HG02840 (cell line): ENCODE results near the gene CCDC148.
"Not testable (repeated sequence)": the region's sequence is repeated elsewhere in the genome, so short reads cannot be mapped to it uniquely, and the experiment has no call there.

ENCODE experiments used
- ATAC-seq: cut with Tn5 transposase; IDR thresholded peaks from one replicate; pipeline ENCODE4 v1.9.1; 2021; ENCODE audit warnings: mild to moderate bottlenecking, moderate library complexity, moderate number of reproducible peaks; ENCODE audit not compliant: unreplicated experiment, low FRiP score

The CCDC148 gene

DNA sequence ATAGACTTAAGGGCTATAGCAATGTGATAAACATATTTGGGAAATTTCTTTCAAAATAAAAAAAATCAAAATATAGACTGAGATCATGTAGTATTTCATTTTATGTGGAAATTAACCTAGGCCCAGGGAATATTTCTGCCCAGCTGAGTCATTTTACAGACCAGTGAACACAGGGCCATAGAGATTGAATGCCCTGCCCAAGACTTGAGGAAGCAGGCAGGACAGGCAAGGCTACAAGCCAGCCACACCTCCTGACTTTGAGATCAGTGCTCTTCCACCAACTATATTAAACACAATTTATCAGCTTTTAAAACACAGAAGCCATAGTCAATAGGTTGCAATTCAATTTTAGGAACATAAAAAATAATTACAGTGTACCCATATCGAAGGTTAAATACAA lies 12.9 kb downstream of the CCDC148 start:
- no peak for ATAC-seq

GRCh38 chr2:158439062-158439461 lies 17.5 kb downstream of the CCDC148 start:
- ATAC-seq, result not testable (repeated sequence)

DNA sequence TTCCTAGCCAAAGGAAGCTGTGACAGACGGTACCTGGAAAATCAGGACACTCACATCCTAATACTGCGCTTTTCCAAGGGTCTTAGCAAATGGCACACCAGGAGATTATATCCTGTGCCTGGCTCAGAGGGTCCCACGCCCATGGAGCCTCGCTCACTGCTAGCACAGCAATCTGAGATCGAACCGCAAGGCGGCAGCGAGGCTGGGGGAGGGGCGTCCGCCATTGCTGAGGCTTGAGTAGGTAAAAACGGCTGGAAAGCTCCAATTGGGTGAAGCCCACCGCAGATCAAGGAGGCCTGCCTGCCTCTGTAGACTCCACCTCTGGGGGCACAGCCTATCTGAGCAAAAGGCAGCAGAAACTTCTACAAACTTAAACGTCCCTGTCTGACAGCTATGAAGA lies 22.8 kb downstream of the CCDC148 start:
- not testable (repeated sequence) for ATAC-seq

GRCh38 chr2:158432117-158432516 lies 24.4 kb downstream of the CCDC148 start:
- no peak for ATAC-seq

DNA sequence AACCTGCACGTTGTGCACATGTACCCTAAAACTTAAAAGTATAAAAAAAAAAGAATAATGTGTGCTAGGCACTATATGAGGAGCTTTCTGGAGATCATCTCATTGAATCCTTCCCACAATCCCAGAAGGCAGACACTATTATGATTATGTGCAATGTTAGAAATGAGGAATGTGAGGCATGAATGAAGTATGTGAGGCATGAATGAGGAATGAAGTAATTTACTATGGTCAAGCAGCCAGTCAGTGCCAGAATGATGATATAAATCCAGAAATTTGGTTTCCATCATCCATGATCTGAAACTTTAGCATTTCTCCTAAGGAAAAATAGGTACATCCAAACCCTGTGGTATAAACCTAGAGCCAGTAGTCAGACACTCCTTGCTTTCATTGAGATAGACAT lies 42.0 kb downstream of the CCDC148 start:
- no peak for ATAC-seq

DNA sequence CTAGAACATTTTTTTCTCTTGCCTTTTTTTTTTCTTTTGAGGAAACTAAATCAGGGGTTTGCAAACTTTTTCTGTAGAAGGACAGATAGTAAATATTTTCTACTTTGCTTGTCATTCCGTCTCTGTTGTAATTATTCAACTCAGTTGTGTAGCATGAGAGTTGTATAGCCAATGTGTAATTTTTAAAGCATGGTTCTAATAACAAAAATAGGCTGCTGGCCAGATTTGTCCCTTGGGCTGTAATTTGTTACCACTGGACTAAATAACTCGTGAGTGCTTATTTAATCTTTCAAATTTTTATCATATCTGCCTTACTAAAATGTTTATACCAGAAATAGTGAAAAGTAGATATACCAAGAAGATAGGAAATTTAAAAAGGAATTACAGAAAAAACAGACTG lies 43.0 kb downstream of the CCDC148 start:
- no peak for ATAC-seq

GRCh38 chr2:158412206-158412605 lies 44.3 kb downstream of the CCDC148 start:
- ATAC-seq, result no peak

- ATAC-seq, result no peak
These were observed 44.8 kb downstream of the CCDC148 start for GRCh38 chr2:158411748-158412147.

GRCh38 chr2:158410132-158410531 lies 46.4 kb downstream of the CCDC148 start:
- ATAC-seq, result no peak

GRCh38 chr2:158407031-158407430 lies 49.5 kb downstream of the CCDC148 start:
- no peak for ATAC-seq

DNA sequence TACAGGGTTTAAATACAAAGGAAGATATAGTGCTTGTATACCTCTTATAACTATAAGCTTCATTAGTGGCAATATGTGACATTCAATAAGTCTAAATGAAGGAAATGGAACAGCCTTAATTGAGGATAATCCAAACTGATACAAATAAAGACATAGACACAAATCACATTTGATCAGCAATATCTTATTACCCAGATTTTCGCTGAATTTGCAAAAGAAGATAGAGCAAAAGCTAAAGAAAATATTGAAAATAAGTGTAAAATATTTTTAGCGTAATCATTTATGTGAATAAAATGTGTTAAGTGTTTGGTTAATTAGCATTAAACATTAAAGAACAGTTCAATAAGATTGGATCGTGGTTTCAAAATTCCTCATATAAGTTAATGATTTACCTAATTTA lies 51.2 kb downstream of the CCDC148 start:
- no peak for ATAC-seq

- no peak for ATAC-seq
These were observed 53.3 kb downstream of the CCDC148 start for GRCh38 chr2:158403237-158403636.

DNA sequence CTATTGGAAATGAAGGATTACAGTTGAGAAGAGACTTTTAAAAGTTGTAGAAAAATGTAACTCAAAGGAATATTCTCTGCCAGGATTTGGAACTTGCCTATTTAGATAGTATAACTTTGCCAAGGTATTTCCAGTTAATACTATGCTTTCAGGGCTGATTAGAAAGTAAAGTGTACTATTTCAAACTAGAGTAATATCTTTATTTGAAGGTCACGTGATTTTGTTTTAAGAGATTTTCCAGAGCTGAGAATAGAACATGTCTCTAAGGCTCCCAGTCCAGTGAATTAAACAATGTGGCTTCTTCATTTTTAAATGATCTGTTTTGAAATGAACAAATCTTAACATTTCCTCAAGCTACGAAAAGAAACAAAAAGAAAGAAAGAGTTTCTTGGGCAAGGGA lies 53.9 kb downstream of the CCDC148 start:
- no peak for ATAC-seq

- ATAC-seq, result no peak
These were observed 61.4 kb downstream of the CCDC148 start for GRCh38 chr2:158395166-158395565.

DNA sequence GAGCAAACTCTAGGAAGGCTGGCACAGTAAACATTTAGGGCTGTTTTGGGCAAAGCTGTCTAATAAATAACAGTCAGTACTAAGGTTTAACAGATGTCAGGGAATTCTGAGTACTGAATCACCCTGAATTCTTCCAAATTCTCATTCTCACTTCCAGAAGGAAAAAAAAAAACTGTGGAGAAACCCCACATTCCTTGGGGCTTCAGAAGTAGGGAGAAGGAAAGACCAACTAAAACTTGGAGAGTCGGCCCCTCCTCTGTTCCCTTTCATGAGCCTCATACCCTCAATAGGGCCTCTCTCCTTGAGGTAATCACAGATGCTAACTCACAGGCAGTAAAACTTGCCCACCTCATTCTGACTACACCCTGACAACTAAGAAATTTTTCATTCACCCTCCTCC lies 62.1 kb downstream of the CCDC148 start:
- ATAC-seq, result no peak

DNA sequence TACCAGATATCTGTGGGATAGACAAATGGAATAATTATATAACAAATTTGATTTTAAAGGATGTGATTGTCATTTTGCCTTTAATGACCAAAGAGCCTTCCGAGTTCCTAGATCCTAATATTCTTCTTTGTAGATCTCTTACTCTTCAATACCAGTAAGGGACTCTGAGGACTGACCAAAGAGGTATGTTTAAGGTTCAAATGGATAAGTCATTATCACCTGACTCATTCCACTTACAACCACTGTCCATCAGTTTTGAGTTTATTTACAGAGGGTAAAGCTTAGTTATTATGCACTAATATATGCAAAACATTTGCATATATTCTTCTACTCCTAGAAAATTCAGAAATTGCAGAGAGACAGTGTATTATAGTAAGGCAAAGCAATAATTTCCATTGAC lies 62.7 kb downstream of the CCDC148 start:
- no peak for ATAC-seq

DNA sequence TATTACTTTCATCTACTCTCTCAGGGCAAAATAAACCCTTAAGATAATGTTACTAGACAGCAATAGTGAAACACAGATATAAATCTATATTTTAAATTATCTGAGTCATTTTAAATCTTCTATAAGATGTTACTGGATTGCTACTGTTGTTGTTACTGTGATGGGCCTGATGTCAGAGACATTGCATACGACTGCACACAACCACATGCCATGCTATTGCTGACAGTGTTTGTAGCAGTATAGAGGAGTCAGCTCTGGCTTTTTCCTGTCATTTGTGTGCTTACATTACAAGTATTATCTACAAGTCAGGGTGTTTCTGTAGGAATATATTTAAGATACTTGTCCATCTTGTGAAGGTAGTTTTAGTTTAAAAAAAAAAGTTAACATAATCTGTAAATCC lies 63.9 kb downstream of the CCDC148 start:
- ATAC-seq, result no peak

GRCh38 chr2:158391876-158392275 lies 64.7 kb downstream of the CCDC148 start:
- ATAC-seq, result no peak

DNA sequence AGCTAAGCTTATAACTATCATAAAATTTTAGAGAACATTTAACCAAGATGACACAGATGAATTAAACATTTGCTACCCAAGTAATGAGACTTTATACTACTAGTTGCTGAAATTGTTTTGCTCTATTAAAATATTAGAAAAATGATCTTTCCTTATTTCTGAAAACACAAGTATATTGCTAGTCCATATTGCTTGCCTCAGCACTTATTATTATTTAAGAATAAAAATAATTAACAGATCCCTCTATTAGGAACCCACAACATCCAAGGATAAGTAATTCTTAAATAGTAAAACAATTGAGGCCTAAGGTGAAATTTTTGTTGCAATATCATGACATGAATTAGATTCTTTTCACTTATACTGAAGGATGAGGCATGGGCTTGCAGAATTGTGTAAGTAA lies 65.2 kb downstream of the CCDC148 start:
- ATAC-seq, result no peak

- no peak for ATAC-seq
These were observed 68.4 kb downstream of the CCDC148 start for GRCh38 chr2:158388159-158388558.

- ATAC-seq, result no peak
These were observed 70.9 kb downstream of the CCDC148 start for GRCh38 chr2:158385646-158386045.

DNA sequence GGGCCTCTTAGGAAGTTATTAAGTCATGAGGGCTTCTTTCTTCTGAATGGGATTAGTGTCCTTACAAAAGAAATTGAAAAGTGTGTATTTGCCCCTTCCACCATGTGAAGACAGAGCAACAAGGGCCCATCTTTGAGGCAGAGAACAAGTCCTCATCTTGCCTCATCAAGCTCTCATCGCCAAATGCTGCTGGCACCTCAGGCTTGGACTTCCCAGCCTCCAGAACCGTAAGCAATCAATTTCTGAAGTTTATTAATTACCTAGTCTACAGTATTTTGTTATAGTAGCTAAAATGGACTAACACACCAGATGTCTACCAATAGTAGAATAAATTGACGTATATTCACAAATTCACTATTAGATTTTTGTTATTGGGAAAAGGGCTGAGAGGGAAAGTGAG lies 74.6 kb downstream of the CCDC148 start:
- ATAC-seq, result no peak

GRCh38 chr2:158381205-158381604 lies 75.3 kb downstream of the CCDC148 start:
- ATAC-seq, result no peak
